ENCODE results near the gene EPS8L2.

- TF ChIP-seq CEBPB (IDR thresholded peaks at IDR 0.05; ENCODE audit: low read depth, low read length) (no peak), CHD1 (IDR thresholded peaks at IDR 0.05; ENCODE audit: low read depth, low read length) (no peak), USF2 (IDR thresholded peaks at IDR 0.05; ENCODE audit: low read length) (no peak), ZNF274 (IDR thresholded peaks at IDR 0.05; ENCODE audit: borderline replicate concordance, extremely low read depth, low read length) (no peak), MAX (IDR thresholded peaks at IDR 0.05) (no peak), CTCF (IDR thresholded peaks at IDR 0.05; ENCODE audit: control extremely low read depth in 1 of 3, insufficient read depth in 1 of 3, low read depth in 1 of 3, low read length in 3 of 3) (no peak), FOSL1 (IDR thresholded peaks at IDR 0.05; ENCODE audit: insufficient read depth, low read depth, low read length) (no peak)
These were observed 65.7 kb downstream of the EPS8L2 start for GRCh38 chr11:771617-772204.

All from H1 (cell line).